DMS114 treated with DMSO at 0.1 percent for 48 hours (cell line): ENCODE measurements around the gene SERAC1.

Experiments
- DNase-seq: peaks from one replicate; lab custom pipeline; 2025; ENCODE audit not compliant: unreplicated experiment; lab: John Stamatoyannopoulos, UW

Gene SERAC1

GRCh38 chr6:158080849-158081656, 87.0 kb downstream of the SERAC1 start:
- DNase-seq = no peak

- DNase-seq = no peak
These were observed 89.7 kb downstream of the SERAC1 start for GRCh38 chr6:158078320-158078719.

- no peak for DNase-seq
These were observed 90.4 kb downstream of the SERAC1 start for GRCh38 chr6:158077676-158078075.

- no peak for DNase-seq
These were observed 91.5 kb downstream of the SERAC1 start for GRCh38 chr6:158076548-158076947.

GRCh38 chr6:158073776-158074175, 94.3 kb downstream of the SERAC1 start:
- no peak for DNase-seq

GRCh38 chr6:158072083-158072721, 95.9 kb downstream of the SERAC1 start:
- DNase-seq = peak; percentile 21

GRCh38 chr6:158071121-158072082, 96.7 kb downstream of the SERAC1 start:
- no peak for DNase-seq

- DNase-seq = no peak
These were observed 97.5 kb downstream of the SERAC1 start for GRCh38 chr6:158070513-158070912.

GRCh38 chr6:158069800-158070195, 98.3 kb downstream of the SERAC1 start:
- no peak for DNase-seq

GRCh38 chr6:158068893-158069799, 98.9 kb downstream of the SERAC1 start:
- DNase-seq = no peak

- no peak for DNase-seq
These were observed 99.7 kb downstream of the SERAC1 start for GRCh38 chr6:158068156-158068892.

- DNase-seq = no peak
These were observed 100.5 kb downstream of the SERAC1 start for GRCh38 chr6:158067436-158068015.

GRCh38 chr6:158066136-158066781, 101.8 kb downstream of the SERAC1 start:
- DNase-seq = no peak

GRCh38 chr6:158064725-158065251, 103.3 kb downstream of the SERAC1 start:
- DNase-seq = no peak

GRCh38 chr6:158063736-158064135, 104.3 kb downstream of the SERAC1 start:
- no peak for DNase-seq

- DNase-seq = no peak
These were observed 106.2 kb downstream of the SERAC1 start for GRCh38 chr6:158061709-158062461.

GRCh38 chr6:158061361-158061708, 106.7 kb downstream of the SERAC1 start:
- no peak for DNase-seq
